ENCODE results near the gene MSMO1. TPM values are rescaled to one million over a fixed set of nuclear protein-coding genes. Genes with fewer than 3 reads are reported as not detected.

The MSMO1 gene
- total RNA-seq, 1 experiment from 2014 or later = 53.9 TPM

- Histone ChIP-seq H3K27ac (ENCODE audit: low read length) (no peak overlapping the region), H3K4me1 (ENCODE audit: control insufficient read depth, insufficient read depth, low read length) (no peaks in the 10 kb centered on the region), H3K36me3 (ENCODE audit: control insufficient read depth, insufficient read depth, low read length) (no peaks in the 10 kb centered on the region), H3K4me3 (ENCODE audit: low read depth in 2 of 2, low read length in 2 of 2) (no peak overlapping the region), H3K27me3 (ENCODE audit: control insufficient read depth, insufficient read depth, low read length) (no peaks in the 10 kb centered on the region), H3K9me3 (ENCODE audit: control insufficient read depth, insufficient read depth, low read depth, low read length) (no peaks in the 10 kb centered on the region)
- in situ Hi-C loops (cut with HindIII; ENCODE audit: low pct_unique_long_range_greater_than_20kb, low sequenced_read_pairs) (no loop called here), intact Hi-C loops (cut with micrococcal nuclease; ENCODE audit: unreplicated experiment) (no loop called here)
- ChIA-PET POLR2A (no interaction called here), CTCF (no interaction called here)
- no peak for ATAC-seq
- no peak for DNase-seq (ENCODE audit: low read depth, low spot score)
- no TSS peak for BruUV-seq (replicated peaks)
- TF ChIP-seq REST (IDR thresholded peaks at IDR 0.05; ENCODE audit: insufficient read depth in 1 of 2, low read depth in 2 of 2, low read length in 1 of 2) = no peak
- no peak for TF ChIP-seq CTCF (IDR thresholded peaks at IDR 0.05)
- TF ChIP-seq POLR2AphosphoS5 (IDR thresholded peaks at IDR 0.05; ENCODE audit: low read depth, low read length) = no peak
- TF ChIP-seq TCF7L2 (IDR thresholded peaks at IDR 0.05; ENCODE audit: low read depth, low read length) = no peak
- no peak for TF ChIP-seq SIN3A (IDR thresholded peaks at IDR 0.05; ENCODE audit: borderline replicate concordance, insufficient read depth, low read depth, low read length)
These were observed 42.1 kb downstream of the MSMO1 start for GRCh38 chr4:165369522-165369921.

- ChIA-PET POLR2A (no interaction called here), CTCF (no interaction called here)
- intact Hi-C loops (cut with micrococcal nuclease; ENCODE audit: unreplicated experiment) = no loop called here
These were observed 43.1 kb downstream of the MSMO1 start for GRCh38 chr4:165370530-165370929.

More at GRCh38 chr4:165370530-165370929, 43.1 kb downstream of the MSMO1 start:
- no peak for DNase-seq (ENCODE audit: low read depth, low spot score)
- Histone ChIP-seq H3K27ac (ENCODE audit: low read length) (no peak overlapping the region), H3K9me3 (ENCODE audit: control insufficient read depth, insufficient read depth, low read depth, low read length) (no peaks in the 10 kb centered on the region), H3K27me3 (ENCODE audit: control insufficient read depth, insufficient read depth, low read length) (no peaks in the 10 kb centered on the region), H3K4me3 (ENCODE audit: low read depth in 2 of 2, low read length in 2 of 2) (no peak overlapping the region), H3K36me3 (ENCODE audit: control insufficient read depth, insufficient read depth, low read length) (no peaks in the 10 kb centered on the region), H3K4me1 (ENCODE audit: control insufficient read depth, insufficient read depth, low read length) (no peaks in the 10 kb centered on the region)
- TF ChIP-seq CTCF (IDR thresholded peaks at IDR 0.05) = no peak
- no peak for TF ChIP-seq POLR2AphosphoS5 (IDR thresholded peaks at IDR 0.05; ENCODE audit: low read depth, low read length)
- TF ChIP-seq TCF7L2 (IDR thresholded peaks at IDR 0.05; ENCODE audit: low read depth, low read length) = no peak
- TF ChIP-seq SIN3A (IDR thresholded peaks at IDR 0.05; ENCODE audit: borderline replicate concordance, insufficient read depth, low read depth, low read length) = no peak
- TF ChIP-seq REST (IDR thresholded peaks at IDR 0.05; ENCODE audit: insufficient read depth in 1 of 2, low read depth in 2 of 2, low read length in 1 of 2) = no peak
- no peak for ATAC-seq
- in situ Hi-C loops (cut with HindIII; ENCODE audit: low pct_unique_long_range_greater_than_20kb, low sequenced_read_pairs) = no loop called here
- no TSS peak for BruUV-seq (replicated peaks)
